Progenitor cell of endocrine pancreas (in vitro differentiated cells): ENCODE results near the gene RGL2. TPM values are rescaled to one million over a fixed set of nuclear protein-coding genes. Genes with fewer than 3 reads are reported as not detected.
"Not testable (repeated sequence)": the region's sequence is repeated elsewhere in the genome, so short reads cannot be mapped to it uniquely, and the experiment has no call there.

ENCODE experiments used
- DNase-seq: peaks from one replicate; pipeline ENCODE4 v3.0.0; 2021; ENCODE audit warnings: low spot score; ENCODE audit not compliant: unreplicated experiment
- H3K27ac Mint-ChIP-seq: 2 replicates; pipeline ENCODE4 v1.8.0; 2021; ENCODE audit warnings: mild to moderate bottlenecking, moderate library complexity, mixed read lengths
- H3K27me3 Mint-ChIP-seq: 2 replicates; pipeline ENCODE4 v1.8.0; 2021; ENCODE audit warnings: mixed read lengths
- H3K36me3 Mint-ChIP-seq: 2 replicates; pipeline ENCODE4 v1.8.0; 2022; ENCODE audit warnings: mixed read lengths; ENCODE audit not compliant: insufficient read depth
- H3K4me1 Mint-ChIP-seq: 2 replicates; pipeline ENCODE4 v1.8.0; 2021; ENCODE audit warnings: low read depth, mixed read lengths
- H3K4me3 Mint-ChIP-seq: 2 replicates; pipeline ENCODE4 v1.8.0; 2021; ENCODE audit warnings: low read depth, mild to moderate bottlenecking, moderate library complexity, mixed read lengths
- H3K9me3 Mint-ChIP-seq: 2 replicates; pipeline ENCODE4 v1.8.0; 2021; ENCODE audit warnings: low read depth, mixed read lengths
- CTCF ChIP-seq: fragments of 200-600 bp; sonication (generic); IDR thresholded peaks from one replicate; pipeline ENCODE4 v1.5.0; 2021; ENCODE audit warnings: antibody characterized with exemption, mild to moderate bottlenecking; ENCODE audit not compliant: unreplicated experiment
- total RNA-seq: library from RNA; stranded (reverse); gene quantifications from 2 replicates; pipeline ENCODE4 v1.2.1, GENCODE V29; 2021

Gene RGL2
- total RNA-seq, 1 donor from 2014 or later = 196 TPM

DNA sequence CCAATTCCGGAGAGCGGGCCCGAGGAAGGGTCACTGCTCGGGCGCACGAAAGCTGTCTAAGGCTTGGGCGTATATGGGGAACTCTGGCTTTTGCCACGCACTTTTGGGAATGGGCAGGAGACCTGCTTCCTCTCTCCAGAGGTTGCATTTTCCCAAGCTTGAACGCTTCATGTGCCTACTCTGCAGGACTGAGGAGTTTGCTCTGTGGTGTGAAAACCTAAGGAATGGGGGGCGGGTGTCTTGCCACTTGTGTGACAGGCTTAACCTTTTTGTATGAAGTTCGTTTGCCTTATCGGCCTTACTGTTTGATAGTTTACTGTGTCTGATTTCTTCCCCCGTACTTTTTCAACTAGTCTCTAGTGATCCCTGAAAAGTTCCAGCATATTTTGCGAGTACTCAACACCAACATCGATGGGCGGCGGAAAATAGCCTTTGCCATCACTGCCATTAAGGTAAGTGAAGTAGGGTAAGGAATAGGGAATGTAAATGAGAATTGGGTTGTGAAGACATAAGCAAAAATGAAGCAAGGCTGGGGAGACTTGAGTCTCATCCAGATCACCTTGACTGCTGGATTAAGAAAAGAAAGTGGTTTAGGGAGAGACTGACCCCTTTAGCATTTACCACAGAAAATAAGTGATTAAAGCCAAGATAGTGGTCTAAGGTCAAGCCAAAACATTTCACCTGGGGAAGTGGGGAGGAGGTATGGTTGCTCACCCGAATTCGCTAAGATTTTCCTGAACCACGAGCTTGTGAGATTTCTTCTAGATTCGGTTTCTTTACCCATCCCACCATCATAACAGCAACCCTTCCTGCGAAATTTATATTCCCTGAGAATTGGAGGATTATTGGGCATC lies 26.2 kb downstream of the RGL2 start:
- peaks cover 22% of the 10 kb centered on the region for H3K36me3 Mint-ChIP-seq
- peak overlapping the region; percentile 100 for H3K4me3 Mint-ChIP-seq
- H3K9me3 Mint-ChIP-seq = no peaks in the 10 kb centered on the region
- DNase-seq = no peak
- no peak for TF ChIP-seq CTCF
- no peaks in the 10 kb centered on the region for H3K27me3 Mint-ChIP-seq
- H3K27ac Mint-ChIP-seq = peak overlapping the region; percentile 99
- peaks cover 33% of the 10 kb centered on the region for H3K4me1 Mint-ChIP-seq

GRCh38 chr6:33271468-33272274 lies 27.1 kb downstream of the RGL2 start, which contains the start of the genes RPS18 and VPS52:
RPS18 (plus strand) TSS chr6:33272075; CDS start chr6:33272120, 45 bp downstream.
VPS52 (minus strand) TSS chr6:33271876; CDS start chr6:33271675, 201 bp downstream.
- peaks cover 32% of the 10 kb centered on the region for H3K4me1 Mint-ChIP-seq

GRCh38 chr6:33271117-33271467 lies 27.6 kb downstream of the RGL2 start:
- peaks cover 20% of the 10 kb centered on the region for H3K36me3 Mint-ChIP-seq
- H3K27ac Mint-ChIP-seq = peak overlapping the region; percentile 99
- peak; percentile 28 for TF ChIP-seq CTCF
- H3K4me3 Mint-ChIP-seq = peak overlapping the region; percentile 100
- H3K27me3 Mint-ChIP-seq = no peaks in the 10 kb centered on the region
- peaks cover 27% of the 10 kb centered on the region for H3K4me1 Mint-ChIP-seq
- DNase-seq = no peak
- H3K9me3 Mint-ChIP-seq = no peaks in the 10 kb centered on the region

More at GRCh38 chr6:33271468-33272274, 27.1 kb downstream of the RGL2 start, which contains the start of the genes RPS18 and VPS52:
- peak within 1 kb of the TSS; percentile 100 for H3K4me3 Mint-ChIP-seq
- peaks cover 24% of the 10 kb centered on the region for H3K36me3 Mint-ChIP-seq
- no peaks in the 10 kb centered on the region for H3K27me3 Mint-ChIP-seq
- no peaks in the 10 kb centered on the region for H3K9me3 Mint-ChIP-seq
- no peak for TF ChIP-seq CTCF
- H3K27ac Mint-ChIP-seq = peak within 1 kb of the TSS; percentile 99
- peak; percentile 74 for DNase-seq

GRCh38 chr6:33264015-33264414 lies 34.7 kb downstream of the RGL2 start:
- no peaks in the 10 kb centered on the region for H3K4me1 Mint-ChIP-seq
- peaks cover 38% of the 10 kb centered on the region for H3K36me3 Mint-ChIP-seq
- H3K9me3 Mint-ChIP-seq = no peaks in the 10 kb centered on the region
- no peak overlapping the region for H3K4me3 Mint-ChIP-seq
- TF ChIP-seq CTCF = no peak
- DNase-seq = no peak
- no peaks in the 10 kb centered on the region for H3K27me3 Mint-ChIP-seq
- no peak overlapping the region for H3K27ac Mint-ChIP-seq

DNA sequence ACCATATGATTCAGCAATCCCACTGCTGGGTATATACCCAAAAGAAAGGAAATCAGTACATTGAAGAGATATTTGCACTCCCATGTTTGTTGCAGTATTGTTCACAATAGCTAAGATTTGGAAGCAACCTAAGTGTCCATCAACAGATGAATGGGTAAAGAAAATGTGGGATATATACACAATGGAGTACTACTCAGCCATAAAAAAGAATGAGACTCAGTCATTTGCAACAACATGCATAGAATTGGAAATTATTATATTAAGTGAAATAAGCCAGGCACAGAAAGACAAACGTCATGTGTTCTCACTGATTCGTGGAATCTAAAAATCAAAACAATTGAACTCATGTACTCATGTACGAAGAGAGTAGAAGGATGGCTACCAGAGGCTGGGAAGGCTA lies 36.3 kb downstream of the RGL2 start:
- H3K27ac Mint-ChIP-seq, H3K4me3 Mint-ChIP-seq, H3K9me3 Mint-ChIP-seq, H3K4me1 Mint-ChIP-seq, DNase-seq, H3K27me3 Mint-ChIP-seq: not testable (repeated sequence)
- H3K36me3 Mint-ChIP-seq = peaks cover 39% of the 10 kb centered on the region
